Smooth muscle cell (in vitro differentiated cells): Measurements from ENCODE around the gene SMARCD2. TPM values are rescaled to one million over a fixed set of nuclear protein-coding genes. Genes with fewer than 3 reads are reported as not detected.
A peak's percentile ranks its signal among the peaks of the same experiment; 100 is the strongest.
"Not testable (repeated sequence)": the region's sequence is repeated elsewhere in the genome, so short reads cannot be mapped to it uniquely, and the experiment has no call there.

ENCODE experiments used
- DNase-seq: peaks from one replicate; lab custom pipeline; 2025; ENCODE audit not compliant: unreplicated experiment; lab: John Stamatoyannopoulos, UW
- H2AFZ ChIP-seq: fragments of 200-600 bp; sonication (generic); 2 replicates; pipeline ENCODE4 v1.6.0; 2016; ENCODE audit warnings: antibody characterized with exemption, low read depth, mild to moderate bottlenecking
- H3F3A ChIP-seq: fragments of 200-600 bp; sonication (generic); 2 replicates; pipeline ENCODE4 v1.6.0; 2017; ENCODE audit warnings: antibody characterized with exemption, low read depth
- H3K27ac ChIP-seq: fragments of 200-600 bp; sonication (generic); 2 replicates; pipeline ENCODE4 v1.5.1; 2016; ENCODE audit warnings: low read depth, mild to moderate bottlenecking
- H3K27me3 ChIP-seq: fragments of 200-600 bp; sonication (generic); 2 replicates; pipeline ENCODE4 v1.6.1; 2016; ENCODE audit warnings: low read depth, mild to moderate bottlenecking
- H3K36me3 ChIP-seq: fragments of 200-600 bp; sonication (generic); 2 replicates; pipeline ENCODE4 v1.5.1; 2016; ENCODE audit warnings: low read depth
- H3K4me1 ChIP-seq: fragments of 200-600 bp; sonication (generic); 2 replicates; pipeline ENCODE4 v1.5.1; 2016; ENCODE audit warnings: low read depth
- H3K4me2 ChIP-seq: fragments of 200-600 bp; sonication (generic); 2 replicates; pipeline ENCODE4 v1.6.0; 2016; ENCODE audit warnings: mild to moderate bottlenecking
- H3K4me3 ChIP-seq: fragments of 200-600 bp; sonication (generic); 2 replicates; pipeline ENCODE4 v1.5.1; 2016; ENCODE audit warnings: mild to moderate bottlenecking
- H3K79me2 ChIP-seq: fragments of 200-600 bp; sonication (generic); 2 replicates; pipeline ENCODE4 v1.6.0; 2016; ENCODE audit warnings: low read depth, mild to moderate bottlenecking
- H3K9ac ChIP-seq: fragments of 200-600 bp; sonication (generic); 2 replicates; pipeline ENCODE4 v1.6.0; 2016; ENCODE audit warnings: low read depth
- H3K9me3 ChIP-seq: fragments of 200-600 bp; sonication (generic); replicated peaks from 2 replicates; pipeline ENCODE4 v1.5.1; 2016; ENCODE audit warnings: low read depth
- H4K20me1 ChIP-seq: fragments of 200-600 bp; sonication (generic); 2 replicates; pipeline ENCODE4 v1.6.0; 2016; ENCODE audit warnings: low read depth
- WGBS: methylation state at CpG from one replicate; pipeline ENCODE4 v1.1.7; 2016; ENCODE audit warnings: low lambda C conversion rate; 5-methylcytosine and 5-hydroxymethylcytosine counted together
- polyA plus RNA-seq: library from polyadenylated mRNA; unstranded; fragments of >200 nt; fragmentation: Nextera tagmentation; extraction: Ambion mirVana; gene quantifications from 2 replicates; pipeline ENCODE4 v1.2.1, GENCODE V29; 2016
- total RNA-seq: library from RNA; depleted of rRNA; stranded (reverse); fragments of >200 nt; gene quantifications from 2 replicates; pipeline ENCODE4 v1.2.3, GENCODE V29; 2014
- TF ChIP-seq, protein P1 (sequence below): fragments of 200-600 bp; sonication (generic); IDR thresholded peaks from 2 replicates; pipeline ENCODE4 v1.5.1; 2017; ENCODE audit warnings: borderline replicate concordance, mild to moderate bottlenecking, antibody characterized with exemption; ENCODE audit not compliant: insufficient read depth, poor library complexity, severe bottlenecking

The SMARCD2 gene
- total RNA-seq (41.6 and 43.7 TPM in 2 replicates), polyA plus RNA-seq (41.9 and 58.6 TPM in 2 replicates)

DNA sequence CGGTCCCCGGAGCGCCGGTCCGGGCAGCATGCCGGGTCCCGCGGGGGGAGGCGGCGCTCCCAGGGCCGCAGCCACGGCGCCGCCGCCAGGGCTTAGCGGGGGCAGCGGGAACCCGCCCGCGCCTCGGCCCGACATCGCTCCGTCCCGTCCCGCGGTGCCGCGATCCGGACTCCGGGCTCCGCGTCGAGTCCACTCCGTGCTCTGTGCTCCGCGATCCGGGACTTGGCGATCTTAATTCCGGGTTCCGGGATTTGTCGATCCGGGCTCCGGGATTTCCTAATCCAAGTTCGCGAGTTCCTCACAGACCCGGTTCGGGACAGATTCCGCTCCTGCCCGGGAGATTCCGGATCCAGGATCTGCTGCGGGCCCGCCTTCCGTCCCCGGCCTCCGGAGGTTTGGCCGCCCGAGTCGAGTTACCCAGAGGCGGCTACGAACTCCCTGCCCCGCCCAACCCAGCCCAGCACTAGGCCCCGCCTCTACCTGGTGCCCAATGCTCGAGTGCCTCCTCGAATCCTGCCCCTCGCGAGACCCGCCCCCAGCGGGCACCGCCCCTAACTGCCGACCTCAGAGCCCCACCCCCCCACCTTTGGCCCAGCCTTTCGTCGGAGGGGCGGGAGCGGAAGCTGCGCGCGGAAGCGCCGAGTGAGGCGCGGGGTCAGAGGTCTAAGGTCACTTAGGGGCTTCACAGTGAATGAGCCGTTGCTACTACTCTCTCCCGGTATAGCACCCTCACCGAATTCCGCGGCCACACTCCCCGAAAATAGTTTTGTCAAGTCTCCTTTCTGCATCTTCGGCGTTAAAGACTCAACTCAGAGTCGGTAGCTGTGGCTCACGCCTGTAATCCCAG is at the start of gene SMARCD2:
TSS of gene SMARCD2 (minus strand) at position 146 of the 847 bp plus-strand sequence. CDS start at position 135, 11 bp downstream.
- H2AFZ ChIP-seq = peak within 1 kb of the TSS; percentile 87
- WGBS = 1% methylated on average over 74 of the region's 92 CpGs
- peaks cover 44% of the 10 kb centered on the region for H3K79me2 ChIP-seq
- H3K36me3 ChIP-seq = no peaks in the 10 kb centered on the region
- no peaks in the 10 kb centered on the region for H3K9me3 ChIP-seq
- peak within 1 kb of the TSS; percentile 71 for H3K4me3 ChIP-seq
- TF ChIP-seq, protein P1, sequence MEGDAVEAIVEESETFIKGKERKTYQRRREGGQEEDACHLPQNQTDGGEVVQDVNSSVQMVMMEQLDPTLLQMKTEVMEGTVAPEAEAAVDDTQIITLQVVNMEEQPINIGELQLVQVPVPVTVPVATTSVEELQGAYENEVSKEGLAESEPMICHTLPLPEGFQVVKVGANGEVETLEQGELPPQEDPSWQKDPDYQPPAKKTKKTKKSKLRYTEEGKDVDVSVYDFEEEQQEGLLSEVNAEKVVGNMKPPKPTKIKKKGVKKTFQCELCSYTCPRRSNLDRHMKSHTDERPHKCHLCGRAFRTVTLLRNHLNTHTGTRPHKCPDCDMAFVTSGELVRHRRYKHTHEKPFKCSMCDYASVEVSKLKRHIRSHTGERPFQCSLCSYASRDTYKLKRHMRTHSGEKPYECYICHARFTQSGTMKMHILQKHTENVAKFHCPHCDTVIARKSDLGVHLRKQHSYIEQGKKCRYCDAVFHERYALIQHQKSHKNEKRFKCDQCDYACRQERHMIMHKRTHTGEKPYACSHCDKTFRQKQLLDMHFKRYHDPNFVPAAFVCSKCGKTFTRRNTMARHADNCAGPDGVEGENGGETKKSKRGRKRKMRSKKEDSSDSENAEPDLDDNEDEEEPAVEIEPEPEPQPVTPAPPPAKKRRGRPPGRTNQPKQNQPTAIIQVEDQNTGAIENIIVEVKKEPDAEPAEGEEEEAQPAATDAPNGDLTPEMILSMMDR = no peak
- H4K20me1 ChIP-seq = peaks cover 38% of the 10 kb centered on the region
- H3K9ac ChIP-seq = peak within 1 kb of the TSS; percentile 76
- H3K4me1 ChIP-seq = peaks cover 18% of the 10 kb centered on the region
- H3K27ac ChIP-seq = peak within 1 kb of the TSS; percentile 61
- peak; percentile 94 for DNase-seq
- H3K27me3 ChIP-seq = no peaks in the 10 kb centered on the region
- H3F3A ChIP-seq = peaks cover 10% of the 10 kb centered on the region
- peak within 1 kb of the TSS; percentile 93 for H3K4me2 ChIP-seq

DNA sequence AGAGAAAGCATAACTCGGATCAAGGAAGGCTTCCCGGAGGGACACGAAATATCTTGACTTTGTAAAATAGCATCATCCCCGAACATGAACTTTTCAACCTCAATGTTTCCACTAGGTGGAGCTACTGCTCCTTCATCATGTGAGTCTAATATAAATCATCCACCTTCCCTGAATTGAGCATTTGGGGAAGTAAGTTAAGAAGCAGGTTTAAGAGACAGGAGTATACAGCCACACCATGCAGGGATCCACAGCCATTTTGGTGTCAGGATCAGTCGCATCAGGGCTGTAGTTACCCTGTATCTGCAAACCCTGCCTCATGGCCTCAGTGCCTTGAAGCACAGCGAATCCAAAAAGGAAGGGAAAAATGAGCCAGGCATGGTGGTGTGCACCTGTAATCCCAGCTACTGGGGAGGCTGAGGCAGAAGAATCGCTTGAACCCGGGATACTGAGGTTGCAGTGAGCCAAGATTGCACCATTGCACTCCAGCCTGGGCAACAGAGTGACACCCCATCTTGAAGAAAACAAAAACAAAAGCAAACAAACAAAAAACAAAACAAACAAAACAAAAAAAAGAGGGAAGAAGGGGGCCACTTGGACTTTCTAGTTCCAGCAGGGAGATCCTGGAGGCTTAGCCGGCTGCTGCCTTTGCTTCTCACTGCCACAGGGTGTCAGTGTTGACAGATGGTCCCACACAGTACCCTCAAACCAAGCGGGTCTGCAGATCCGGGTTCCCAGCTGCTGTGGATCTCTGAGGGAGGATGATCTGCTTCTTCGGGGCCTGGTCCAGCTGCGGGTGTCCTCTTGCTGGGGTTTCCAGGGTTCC is 46.8 kb upstream of the SMARCD2 start:
- not testable (repeated sequence) for H3K27me3 ChIP-seq, H3K4me1 ChIP-seq, H3K4me3 ChIP-seq, H3K9me3 ChIP-seq, H3K36me3 ChIP-seq, H3K27ac ChIP-seq, H4K20me1 ChIP-seq, DNase-seq, H2AFZ ChIP-seq, H3F3A ChIP-seq, H3K9ac ChIP-seq, H3K79me2 ChIP-seq, H3K4me2 ChIP-seq
- TF ChIP-seq, protein P1 = peak; percentile 43
- WGBS = 51% methylated on average over 13 of the region's 13 CpGs

DNA sequence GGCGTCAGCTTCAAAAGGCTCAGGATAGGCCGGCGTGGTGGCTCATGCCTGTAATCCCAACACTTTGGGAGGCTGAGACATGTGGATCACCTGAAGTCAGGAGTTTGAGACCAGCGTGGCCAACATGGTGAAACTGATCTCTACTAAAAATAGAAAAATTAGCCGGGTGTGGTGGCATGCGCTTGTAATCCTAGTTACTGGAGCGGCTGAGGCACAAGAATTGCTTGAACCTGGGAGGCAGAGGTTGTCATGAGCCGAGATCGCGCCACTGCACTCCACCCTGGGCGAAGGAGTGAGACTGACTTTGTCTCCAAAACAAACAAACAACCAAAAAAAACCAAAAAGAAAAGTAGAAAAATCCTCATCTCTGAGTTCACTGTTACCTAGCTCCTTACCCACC is 42.6 kb upstream of the SMARCD2 start:
- not testable (repeated sequence) for H3K79me2 ChIP-seq, DNase-seq, H3K27ac ChIP-seq, H3K9me3 ChIP-seq, H3K4me3 ChIP-seq, H3K36me3 ChIP-seq, H3K9ac ChIP-seq, H3K27me3 ChIP-seq, H3K4me2 ChIP-seq, H4K20me1 ChIP-seq, H2AFZ ChIP-seq, H3F3A ChIP-seq, H3K4me1 ChIP-seq
- WGBS = 96% methylated on average over 11 of the region's 11 CpGs

DNA sequence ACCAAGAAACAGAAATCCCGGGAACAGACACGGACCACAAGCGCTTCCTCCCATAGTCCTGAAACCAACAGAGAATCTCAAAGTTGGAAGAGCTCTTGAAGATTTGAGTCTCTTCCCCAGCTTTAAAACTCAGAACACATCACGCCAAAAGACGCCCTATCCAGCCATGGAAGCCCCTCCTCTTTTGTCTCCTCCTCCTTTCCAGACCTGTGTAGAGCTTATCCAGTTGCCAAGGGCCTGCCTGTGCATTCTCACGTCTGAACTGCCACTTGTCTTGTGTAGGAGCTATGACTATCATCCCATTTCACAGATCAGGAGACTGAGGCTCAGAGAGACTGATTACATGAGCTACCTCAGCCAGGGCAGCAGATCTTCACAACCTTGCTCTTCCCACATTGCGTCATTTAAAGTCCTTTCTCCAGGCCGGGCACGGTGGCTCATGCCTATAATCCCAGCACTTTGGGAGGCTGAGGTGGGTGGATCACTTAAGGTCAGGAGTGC is 40.2 kb upstream of the SMARCD2 start:
- DNase-seq, H3K27ac ChIP-seq, H3F3A ChIP-seq, H3K27me3 ChIP-seq, H3K4me2 ChIP-seq, H3K4me3 ChIP-seq, H3K9ac ChIP-seq, H3K79me2 ChIP-seq, H3K36me3 ChIP-seq, H4K20me1 ChIP-seq, H3K9me3 ChIP-seq, H3K4me1 ChIP-seq, H2AFZ ChIP-seq: not testable (repeated sequence)
- WGBS = 87% methylated on average over 9 of the region's 9 CpGs
